RCC 7860 (cell line): Measurements from ENCODE around the gene MPHOSPH8.
"Not testable (repeated sequence)": the region's sequence is repeated elsewhere in the genome, so short reads cannot be mapped to it uniquely, and the experiment has no call there.

Experiments used
- DNase-seq: peaks from one replicate; pipeline ENCODE4 v3.0.0-alpha.2; 2015; ENCODE audit warnings: low spot score
- FAIRE-seq: peaks from 2 replicates; lab custom pipeline; 2012; peaks lifted over from hg19 to GRCh38; lab: Jason Lieb, UNC

MPHOSPH8 gene

GRCh38 chr13:19680751-19681150 is 47.3 kb downstream of the MPHOSPH8 start:
- FAIRE-seq (no peak), DNase-seq (no peak)

DNA sequence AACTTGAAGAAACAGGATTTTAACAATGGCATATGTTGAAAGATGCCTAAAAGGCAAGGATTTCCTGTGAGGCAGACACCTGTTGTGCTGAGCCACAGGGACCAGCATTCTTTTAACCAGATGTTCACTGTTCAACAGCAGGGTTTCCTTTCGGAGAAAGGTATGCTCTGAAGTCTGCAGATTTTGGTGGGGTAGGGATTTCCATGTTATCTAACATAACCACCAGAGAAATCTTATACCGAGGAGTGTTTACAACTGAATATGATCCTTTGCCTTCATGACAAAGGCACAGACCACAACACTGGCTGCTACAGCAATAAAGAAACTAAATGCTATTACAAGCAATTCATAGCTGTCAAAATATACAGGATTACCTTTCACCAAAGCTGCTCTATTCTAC is 48.1 kb downstream of the MPHOSPH8 start:
- DNase-seq (no peak), FAIRE-seq (no peak)

DNA sequence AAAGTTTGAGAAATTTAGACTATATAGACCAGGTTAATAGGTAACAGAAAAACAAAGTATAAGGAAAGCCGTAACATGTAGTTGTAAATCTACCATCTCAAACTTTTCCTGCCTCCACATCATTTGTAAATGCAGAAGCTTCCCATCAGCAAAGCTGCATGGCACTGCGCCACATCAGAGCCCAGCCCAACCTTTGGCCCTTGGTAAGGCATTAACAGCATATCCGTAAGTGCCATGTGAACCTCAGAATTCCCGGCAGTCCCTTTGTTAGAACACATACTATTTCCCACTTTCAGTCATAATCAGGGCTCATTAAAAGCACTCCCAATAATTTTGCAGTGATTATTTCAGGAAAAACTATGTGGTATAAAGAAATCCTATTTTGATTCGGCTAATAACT is 51.6 kb downstream of the MPHOSPH8 start:
- DNase-seq = no peak
- no peak for FAIRE-seq

- DNase-seq (no peak), FAIRE-seq (no peak)
Observed at GRCh38 chr13:19685437-19685836, 52.0 kb downstream of the MPHOSPH8 start.

DNA sequence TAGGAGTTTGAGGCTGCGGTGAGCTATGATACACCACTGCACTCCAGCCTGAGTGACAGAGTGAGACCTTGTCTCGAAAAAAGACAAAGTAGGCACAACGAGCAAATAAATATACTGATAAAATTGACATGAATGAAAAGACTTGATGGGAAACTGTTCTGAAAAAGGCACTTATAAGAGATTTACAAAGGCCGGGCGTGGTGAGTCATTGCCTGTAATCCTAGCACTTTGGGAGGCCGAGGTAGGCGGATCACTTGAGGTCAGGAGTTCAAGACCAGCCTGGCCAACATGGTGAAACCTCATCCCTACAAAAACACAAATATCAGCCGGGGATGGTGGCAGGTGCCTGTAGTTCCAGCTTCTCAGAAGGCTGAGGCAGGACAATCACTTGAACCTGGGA is 58.0 kb downstream of the MPHOSPH8 start:
- not testable (repeated sequence) for FAIRE-seq, DNase-seq

- no peak for DNase-seq
- no peak for FAIRE-seq
Observed at GRCh38 chr13:19695428-19695827, 62.0 kb downstream of the MPHOSPH8 start.

DNA sequence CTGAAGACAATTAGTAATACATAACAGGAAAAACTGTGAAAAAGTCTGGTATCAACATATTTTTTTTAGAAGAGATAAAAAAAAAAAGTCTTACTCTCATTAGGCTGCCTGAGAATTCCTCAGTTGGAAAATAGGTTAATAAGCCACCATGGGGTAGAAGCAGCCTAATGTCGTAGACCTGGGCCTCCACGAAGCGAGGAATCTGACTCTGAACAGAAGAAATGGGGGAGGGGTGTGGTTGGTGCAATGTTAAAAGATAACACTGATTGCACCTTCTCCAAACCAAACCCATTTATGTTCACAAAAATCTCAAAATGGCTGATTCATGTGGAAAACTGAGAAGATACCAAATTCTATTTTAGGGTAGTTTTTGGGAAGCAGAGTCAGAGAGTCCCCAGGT is 62.4 kb downstream of the MPHOSPH8 start:
- no peak for FAIRE-seq
- no peak for DNase-seq

- FAIRE-seq = not testable (repeated sequence)
Observed at GRCh38 chr13:19700963-19701362, 67.5 kb downstream of the MPHOSPH8 start.

GRCh38 chr13:19701619-19702018 is 68.2 kb downstream of the MPHOSPH8 start:
- FAIRE-seq, DNase-seq: not testable (repeated sequence)

More at GRCh38 chr13:19700963-19701362, 67.5 kb downstream of the MPHOSPH8 start:
- DNase-seq = not testable (repeated sequence)

DNA sequence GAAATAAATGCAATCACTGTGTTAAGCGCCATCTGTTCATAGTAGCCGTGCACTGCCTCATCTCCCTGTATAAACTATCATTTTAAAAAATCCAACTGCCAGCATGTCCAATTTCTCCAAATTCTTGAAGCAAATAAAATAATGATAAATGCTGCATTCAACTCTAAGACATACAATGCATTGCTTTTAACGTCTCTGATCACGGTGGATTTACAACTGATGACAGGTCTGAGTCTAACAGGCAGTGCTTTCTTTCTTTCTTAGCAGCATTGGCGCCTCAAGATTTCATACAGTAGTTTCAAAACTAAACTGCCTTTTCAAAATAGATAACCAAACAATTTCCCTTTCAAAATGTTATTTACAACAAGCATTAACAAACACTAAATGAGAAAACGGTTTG is 70.8 kb downstream of the MPHOSPH8 start:
- FAIRE-seq, DNase-seq: not testable (repeated sequence)

DNA sequence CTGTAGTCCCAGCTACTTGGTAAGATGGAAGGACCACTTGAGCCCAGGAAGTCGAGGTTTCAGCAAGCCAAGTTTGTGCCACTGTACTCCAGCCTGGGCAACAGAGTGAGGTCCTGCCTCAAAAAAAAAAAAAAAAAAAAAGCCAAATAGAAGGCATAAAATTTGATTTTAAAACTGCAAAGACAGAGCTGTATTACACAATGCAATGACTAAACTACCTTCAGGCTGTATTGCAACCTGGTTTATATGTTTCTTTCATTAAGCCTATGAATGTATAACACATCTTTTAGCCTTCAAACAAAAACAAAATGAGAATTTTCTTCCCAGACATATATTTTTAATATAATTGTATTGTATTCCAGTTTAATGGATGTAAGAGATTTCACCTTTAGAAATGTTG is 75.6 kb downstream of the MPHOSPH8 start:
- not testable (repeated sequence) for FAIRE-seq, DNase-seq

DNA sequence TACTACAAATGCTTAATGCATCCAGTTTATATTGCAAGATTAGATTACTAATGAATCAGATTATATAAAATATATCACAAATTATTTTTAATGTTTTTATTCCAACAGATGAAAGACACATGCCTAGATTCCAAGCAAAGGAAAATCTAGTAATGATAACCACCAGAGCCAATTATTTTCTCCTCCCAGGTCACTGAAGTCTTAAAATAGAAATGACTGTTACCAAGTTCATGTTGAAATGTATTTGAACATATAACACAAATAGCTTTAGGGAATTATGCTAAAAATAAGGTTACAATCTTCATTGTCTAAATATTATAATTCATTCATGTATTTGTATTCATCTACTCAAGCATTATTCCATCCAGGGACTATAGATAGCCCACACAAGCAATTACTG is 76.3 kb downstream of the MPHOSPH8 start:
- not testable (repeated sequence) for FAIRE-seq, DNase-seq

GRCh38 chr13:19713186-19713965 is 79.9 kb downstream of the MPHOSPH8 start:
- DNase-seq (peak; percentile 58), FAIRE-seq (no peak)

DNA sequence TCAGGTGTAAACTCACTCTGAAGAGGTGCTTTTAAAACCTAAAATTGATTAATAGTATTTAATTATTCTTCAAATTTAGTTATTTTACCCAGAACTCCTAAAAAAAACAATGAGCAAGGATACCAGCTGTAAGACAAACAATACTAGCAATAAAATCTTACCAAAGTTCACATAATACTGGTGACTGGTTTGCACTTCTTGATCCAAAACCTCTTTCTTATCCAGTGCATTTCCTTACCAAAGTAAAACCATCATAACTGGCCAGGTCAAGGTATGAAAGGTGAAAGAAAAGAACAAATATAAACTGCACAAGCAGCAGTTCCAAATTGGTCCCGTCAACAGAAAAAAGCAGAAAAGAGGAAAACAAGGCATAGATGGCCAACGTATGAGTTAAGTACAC is 86.6 kb downstream of the MPHOSPH8 start:
- FAIRE-seq (no peak), DNase-seq (no peak)
